PC-3 (cell line): Measurements from ENCODE around the gene TMEM207. TPM values are rescaled to one million over a fixed set of nuclear protein-coding genes. Genes with fewer than 3 reads are reported as not detected.

ENCODE experiments used
- ATAC-seq: fragments of 200-7000 bp; cut with Tn5 transposase; 2 replicates; pipeline ENCODE4 v1.9.1; 2020; ENCODE audit warnings: mild to moderate bottlenecking, moderate library complexity
- BruUV-seq: library from RNA; stranded (reverse); fragments of 400-500 nt; replicated peaks from 2 replicates; lab custom pipeline; 2021; lab: Mats Ljungman, UMichigan
- CTCF ChIA-PET: fragments of 300-600 bp; sonication (Branson Sonifier 250); formaldehyde crosslinking; loops from one replicate; lab custom pipeline; 2022; ENCODE audit warnings: antibody characterized with exemption; lab: Charles Lee
- POLR2A ChIA-PET: fragments of 300-600 bp; sonication (Branson Sonifier 250); formaldehyde crosslinking; loops from one replicate; lab custom pipeline; 2022; ENCODE audit warnings: antibody characterized with exemption; ENCODE audit not compliant: unreplicated experiment; lab: Charles Lee
- DNase-seq: peaks from one replicate; pipeline ENCODE4 v3.0.0-alpha.2; 2015
- H2AFZ ChIP-seq: fragments of 300-600 bp; sonication (generic); 2 replicates; pipeline ENCODE4 v1.6.0; 2016; ENCODE audit warnings: antibody characterized with exemption, low read length
- H3F3A ChIP-seq: fragments of 300-600 bp; sonication (generic); one replicate; pipeline ENCODE4 v1.6.0; 2017; ENCODE audit warnings: antibody characterized with exemption, low read length, control low read depth, mild to moderate bottlenecking; ENCODE audit not compliant: unreplicated experiment
- H3K27ac ChIP-seq: fragments of 300-600 bp; sonication (generic); 2 replicates; pipeline ENCODE4 v1.5.1; 2016; ENCODE audit warnings: mild to moderate bottlenecking, low read length
- H3K27me3 ChIP-seq: fragments of 300-600 bp; sonication (generic); 2 replicates; pipeline ENCODE4 v1.6.1; 2016; ENCODE audit warnings: low read length, mixed read lengths
- H3K36me3 ChIP-seq: fragments of 300-600 bp; sonication (generic); 2 replicates; pipeline ENCODE4 v1.6.1; 2016; ENCODE audit warnings: low read depth, mixed run types, low read length, mixed read lengths
- H3K4me1 ChIP-seq: fragments of 300-600 bp; sonication (generic); 2 replicates; pipeline ENCODE4 v1.5.1; 2016; ENCODE audit warnings: low read length; ENCODE audit not compliant: insufficient read depth
- H3K4me2 ChIP-seq: fragments of 300-600 bp; sonication (generic); 2 replicates; pipeline ENCODE4 v1.6.0; 2016; ENCODE audit warnings: low read length
- H3K4me3 ChIP-seq: fragments of 300-600 bp; sonication (generic); 2 replicates; pipeline ENCODE4 v1.5.1; 2016; ENCODE audit warnings: mild to moderate bottlenecking, low read length, mixed read lengths
- H3K79me2 ChIP-seq: fragments of 300-600 bp; sonication (generic); 2 replicates; pipeline ENCODE4 v1.6.1; 2017; ENCODE audit warnings: low read length, mixed read lengths
- H3K9ac ChIP-seq: fragments of 300-600 bp; sonication (generic); 2 replicates; pipeline ENCODE4 v1.6.0; 2016; ENCODE audit warnings: mild to moderate bottlenecking, low read length
- H3K9me2 ChIP-seq: fragments of 300-600 bp; sonication (generic); replicated peaks from 2 replicates; pipeline ENCODE4 v1.6.1; 2016; ENCODE audit warnings: mixed run types, low read length, mixed read lengths
- H3K9me3 ChIP-seq: fragments of 300-600 bp; sonication (generic); 2 replicates; pipeline ENCODE4 v1.6.1; 2016; ENCODE audit warnings: low read length, mixed read lengths
- H4K20me1 ChIP-seq: fragments of 300-600 bp; sonication (generic); 2 replicates; pipeline ENCODE4 v1.6.1; 2016; ENCODE audit warnings: low read length, mixed read lengths
- CTCF ChIP-seq: fragments of 300-600 bp; sonication (generic); conservative IDR thresholded peaks from 2 replicates; pipeline ENCODE4 v1.5.1; 2017; ENCODE audit warnings: antibody characterized with exemption, low read depth, mild to moderate bottlenecking, low read length
- EZH2 ChIP-seq: fragments of 300-600 bp; sonication (generic); IDR thresholded peaks from one replicate; pipeline ENCODE4 v1.6.1; 2017; ENCODE audit warnings: antibody characterized with exemption, mild to moderate bottlenecking, low read length; ENCODE audit not compliant: unreplicated experiment
- EZH2phosphoT487 ChIP-seq: fragments of 300-600 bp; sonication (generic); IDR thresholded peaks from 2 replicates; pipeline ENCODE4 v1.6.1; 2018; ENCODE audit warnings: mild to moderate bottlenecking, antibody characterized with exemption, low read length, borderline replicate concordance
- intact Hi-C: fragments of 100-400 bp; cut with micrococcal nuclease; formaldehyde crosslinking; loops from 2 replicates; pipeline ENCODE4 v1.9.0; 2023
- total RNA-seq: library from RNA; depleted of rRNA; stranded (reverse); fragments of >200 nt; gene quantifications from 2 replicates; pipeline ENCODE4 v1.2.3, GENCODE V29; 2014

The TMEM207 gene
- total RNA-seq, 1 experiment from 2014 or later, result not detected

- Histone ChIP-seq H3K9me2 (no peaks in the 10 kb centered on the region), H3K4me2 (no peak overlapping the region), H3K4me1 (peaks cover 14% of the 10 kb centered on the region; the same call in 1 of the 2 replicates), H3K9ac (no peak overlapping the region), H4K20me1 (no peaks in the 10 kb centered on the region), H3F3A (no peaks in the 10 kb centered on the region), H3K27me3 (no peaks in the 10 kb centered on the region), H3K27ac (no peak overlapping the region), H2AFZ (no peak overlapping the region), H3K79me2 (no peaks in the 10 kb centered on the region), H3K9me3 (no peaks in the 10 kb centered on the region), H3K4me3 (no peak overlapping the region), H3K36me3 (no peaks in the 10 kb centered on the region)
- ChIA-PET POLR2A (interaction anchor here (0.7 kb wide), 1 partner anchor 12 kb away, joined by 3 read pairs; no protein-coding TSS in a partner anchor), CTCF (no interaction called here)
- ATAC-seq, result no peak
- DNase-seq, result no peak
- intact Hi-C loops, result no loop called here
- no peak for TF ChIP-seq EZH2phosphoT487
- BruUV-seq, result no TSS peak
Observed at GRCh38 chr3:190495354-190495753, 45.7 kb upstream of the TMEM207 start.

- intact Hi-C loops, result no loop called here
- DNase-seq (peak; percentile 13), ATAC-seq (peak; percentile 77; the same call in 1 of the 2 replicates)
- H3K27me3 ChIP-seq, result no peaks in the 10 kb centered on the region
- no peaks in the 10 kb centered on the region for H3K79me2 ChIP-seq
- H3K27ac ChIP-seq, result no peak overlapping the region
- H3K4me2 ChIP-seq, result no peak overlapping the region
- BruUV-seq, result no TSS peak
- H3K4me1 ChIP-seq, result peaks cover 14% of the 10 kb centered on the region; the same call in 1 of the 2 replicates
- H3K9me2 ChIP-seq, result no peaks in the 10 kb centered on the region
- no peak overlapping the region for H2AFZ ChIP-seq
- H3K4me3 ChIP-seq, result no peak overlapping the region
- no peak overlapping the region for H3K9ac ChIP-seq
- CTCF ChIA-PET, result no interaction called here
- TF ChIP-seq CTCF, result no peak
- TF ChIP-seq EZH2, result no peak
- no peak for TF ChIP-seq EZH2phosphoT487
- H3K9me3 ChIP-seq, result no peaks in the 10 kb centered on the region
- H3K36me3 ChIP-seq, result no peaks in the 10 kb centered on the region
- H3F3A ChIP-seq, result no peaks in the 10 kb centered on the region
- POLR2A ChIA-PET, result interaction anchor here (0.7 kb wide), 1 partner anchor 13 kb away, joined by 3 read pairs; no protein-coding TSS in a partner anchor
- no peaks in the 10 kb centered on the region for H4K20me1 ChIP-seq
Observed at GRCh38 chr3:190494907-190495306, 45.2 kb upstream of the TMEM207 start.

GRCh38 chr3:190492966-190493365 lies 43.3 kb upstream of the TMEM207 start:
- no TSS peak for BruUV-seq
- Histone ChIP-seq H3K4me2 (no peak overlapping the region), H3K79me2 (no peaks in the 10 kb centered on the region), H4K20me1 (no peaks in the 10 kb centered on the region), H3K36me3 (no peaks in the 10 kb centered on the region), H3K9me2 (no peaks in the 10 kb centered on the region), H3K4me1 (peaks cover 14% of the 10 kb centered on the region; the same call in 1 of the 2 replicates), H3F3A (no peaks in the 10 kb centered on the region), H2AFZ (no peak overlapping the region), H3K9me3 (no peaks in the 10 kb centered on the region), H3K27ac (no peak overlapping the region), H3K4me3 (no peak overlapping the region), H3K9ac (no peak overlapping the region), H3K27me3 (no peaks in the 10 kb centered on the region)
- no peak for DNase-seq
- ATAC-seq, result no peak
- ChIA-PET CTCF (no interaction called here), POLR2A (no interaction called here)
- intact Hi-C loops, result no loop called here
- TF ChIP-seq EZH2 (no peak), CTCF (no peak), EZH2phosphoT487 (no peak)
